Naive thymus-derived CD8-positive, alpha-beta T cell (primary cell): Measurements from ENCODE around the gene ZDHHC14. TPM values are rescaled to one million over a fixed set of nuclear protein-coding genes. Genes with fewer than 3 reads are reported as not detected.
A peak's percentile ranks its signal among the peaks of the same experiment; 100 is the strongest.

ENCODE experiments used
- ATAC-seq, 2 donors: fragments of 150-1000 bp; cut with Tn5 transposase in 1 of 2; sonication (Bioruptor Pico), chemical (Tn5 transposase) in 1 of 2; 1 replicate in 1 of 2; 2 replicates in 1 of 2; pipeline ENCODE4 v1.10.0; 2021; ENCODE audit warnings: mild to moderate bottlenecking in 2 of 2, moderate library complexity in 2 of 2
- POLR2A ChIA-PET: fragments of 350-600 bp; sonication (Branson Sonifier 250); formaldehyde crosslinking; loops from one replicate; lab custom pipeline; 2021; ENCODE audit warnings: antibody characterized with exemption; lab: Charles Lee
- DNase-seq, 10 donors: peaks; one replicate each; pipeline versions ENCODE4 v3.0.0 to v3.0.0-alpha.2; 2020 to 2022
- H3K27ac Mint-ChIP-seq, 10 donors: one replicate each; pipeline ENCODE4 v1.8.0; 2020 to 2022; ENCODE audit warnings: mild to moderate bottlenecking in 10 of 10, mixed read lengths in 10 of 10, moderate library complexity in 4 of 10, inconsistent platforms in 1 of 10
- H3K27me3 Mint-ChIP-seq, 5 donors: one replicate each; pipeline ENCODE4 v1.8.0; 2021 to 2022; ENCODE audit warnings: mixed read lengths in 5 of 5
- H3K36me3 Mint-ChIP-seq, 3 donors: one replicate each; pipeline ENCODE4 v1.8.0; 2020 to 2022; ENCODE audit warnings: mixed read lengths in 3 of 3, mild to moderate bottlenecking in 2 of 3, inconsistent platforms in 1 of 3
- H3K4me1 Mint-ChIP-seq, 4 donors: one replicate each; pipeline ENCODE4 v1.8.0; 2021 to 2022; ENCODE audit warnings: mixed read lengths in 4 of 4
- H3K4me3 Mint-ChIP-seq, 10 donors: one replicate each; pipeline ENCODE4 v1.8.0; 2020 to 2022; ENCODE audit warnings: mild to moderate bottlenecking in 10 of 10, mixed read lengths in 10 of 10, moderate library complexity in 6 of 10, inconsistent platforms in 1 of 10
- H3K9me3 Mint-ChIP-seq, 9 donors: one replicate each; pipeline ENCODE4 v1.8.0; 2020 to 2022; ENCODE audit warnings: mixed read lengths in 9 of 9, mild to moderate bottlenecking in 3 of 9, inconsistent platforms in 1 of 9, moderate library complexity in 1 of 9
- polyA plus RNA-seq, 3 donors: library from polyadenylated mRNA; unstranded; fragments of 300-500 nt; fragmentation: Illumina TruSeq; gene quantifications; one replicate each; pipeline ENCODE4 v1.2.3, GENCODE V29; 2021
- total RNA-seq, 8 experiments: library from RNA in 2 of 8; stranded (reverse) in 2 of 8; gene quantifications; one replicate each; pipeline ENCODE4 v1.2.3 and lab custom pipeline; 2021 to 2026

ZDHHC14 gene
- total and polyA plus RNA-seq, 5 experiments from 2014 or later = 0.09 to 1.9 (median 1.4) TPM

DNA sequence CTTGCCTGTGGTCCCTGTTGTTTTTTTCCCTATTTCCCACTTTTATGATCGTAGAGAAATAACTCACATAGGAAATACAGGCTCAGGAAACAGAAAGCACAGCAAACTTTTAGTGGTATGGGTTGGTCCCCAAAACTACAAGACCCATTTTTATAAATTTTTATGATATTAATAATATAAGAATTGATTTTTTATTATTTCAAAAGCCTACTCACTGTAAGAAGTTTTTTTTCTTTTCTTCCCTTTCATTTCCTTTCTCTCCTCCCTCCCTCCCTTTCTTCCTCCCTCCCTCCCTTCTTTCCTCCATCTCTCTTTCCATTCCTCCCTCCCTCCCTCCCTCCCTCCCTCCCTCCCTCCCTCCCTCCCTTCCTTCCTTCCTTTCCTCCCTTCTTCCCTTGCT is 141.5 kb downstream of the ZDHHC14 start:
- Mint-ChIP-seq H3K4me3 (no peak overlapping the region), H3K36me3 (no peaks in the 10 kb centered on the region), H3K27ac (no peak overlapping the region), H3K9me3 (peaks cover 0 to 3% (median 0%) of the 10 kb centered on the region in 9 donors), H3K4me1 (peaks cover 6 to 25% (median 6%) of the 10 kb centered on the region in 4 donors), H3K27me3 (no peaks in the 10 kb centered on the region)
- POLR2A ChIA-PET = no interaction called here
- ATAC-seq (no peak), DNase-seq (no peak)

- peaks cover 11 to 39% (median 12%) of the 10 kb centered on the region in 4 donors for H3K4me1 Mint-ChIP-seq
- DNase-seq (no peak), ATAC-seq (no peak)
- no peak overlapping the region for H3K4me3 Mint-ChIP-seq
- POLR2A ChIA-PET = no interaction called here
- H3K9me3 Mint-ChIP-seq = peaks cover 0 to 3% (median 0%) of the 10 kb centered on the region in 9 donors
- H3K27ac Mint-ChIP-seq = no peak overlapping the region
- no peaks in the 10 kb centered on the region for H3K36me3 Mint-ChIP-seq
- no peaks in the 10 kb centered on the region for H3K27me3 Mint-ChIP-seq
These were observed 143.7 kb downstream of the ZDHHC14 start for GRCh38 chr6:157524735-157525134.

DNA sequence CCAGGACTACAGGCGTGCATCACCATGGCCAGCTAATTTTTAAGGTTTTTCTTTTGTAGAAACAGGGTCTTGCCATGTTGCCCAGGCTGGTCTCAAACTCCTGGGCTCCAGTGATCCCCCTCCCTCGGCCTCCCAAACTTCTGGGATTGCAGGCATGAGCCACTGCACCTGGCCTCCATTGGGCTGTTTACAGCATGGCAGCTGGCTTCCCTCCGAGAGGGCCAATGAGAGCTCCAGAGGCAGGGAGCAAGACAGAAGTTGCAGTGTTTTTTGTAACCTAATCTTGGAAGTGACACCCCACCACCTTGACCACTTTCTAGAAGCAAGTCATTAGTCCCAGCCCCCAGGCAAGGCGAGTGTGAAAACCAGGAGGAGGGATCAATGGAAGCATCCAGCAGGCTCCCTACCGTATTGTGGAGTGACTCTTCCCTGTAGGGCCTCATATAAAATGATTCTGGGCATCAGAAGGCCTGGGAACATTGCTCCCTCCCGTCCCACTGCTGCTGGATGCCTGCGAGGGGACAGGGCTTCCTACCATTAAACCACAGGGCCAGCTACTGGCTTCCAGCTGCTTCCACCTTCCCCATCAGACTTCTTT is 144.4 kb downstream of the ZDHHC14 start:
- ATAC-seq (no peak), DNase-seq (no peak)
- H3K27ac Mint-ChIP-seq = no peak overlapping the region
- H3K36me3 Mint-ChIP-seq = no peaks in the 10 kb centered on the region
- H3K4me1 Mint-ChIP-seq = peaks cover 11 to 39% (median 12%) of the 10 kb centered on the region in 4 donors
- H3K4me3 Mint-ChIP-seq = no peak overlapping the region
- H3K9me3 Mint-ChIP-seq = peaks cover 0 to 3% (median 0%) of the 10 kb centered on the region in 9 donors
- H3K27me3 Mint-ChIP-seq = no peaks in the 10 kb centered on the region
- POLR2A ChIA-PET = interaction anchor here (0.8 kb wide), 1 partner anchor 18 kb away, joined by 3 read pairs; no protein-coding TSS in a partner anchor

- Mint-ChIP-seq H3K27me3 (no peaks in the 10 kb centered on the region), H3K4me3 (no peak overlapping the region), H3K9me3 (peaks cover 0 to 3% (median 0%) of the 10 kb centered on the region in 9 donors), H3K36me3 (no peaks in the 10 kb centered on the region), H3K4me1 (peaks cover 11 to 38% (median 12%) of the 10 kb centered on the region in 4 donors), H3K27ac (no peak overlapping the region)
- ATAC-seq = no peak
- DNase-seq = no peak
- POLR2A ChIA-PET = interaction anchor here (0.8 kb wide), 1 partner anchor 19 kb away, joined by 3 read pairs; no protein-coding TSS in a partner anchor
These were observed 145.0 kb downstream of the ZDHHC14 start for GRCh38 chr6:157525918-157526425.

DNA sequence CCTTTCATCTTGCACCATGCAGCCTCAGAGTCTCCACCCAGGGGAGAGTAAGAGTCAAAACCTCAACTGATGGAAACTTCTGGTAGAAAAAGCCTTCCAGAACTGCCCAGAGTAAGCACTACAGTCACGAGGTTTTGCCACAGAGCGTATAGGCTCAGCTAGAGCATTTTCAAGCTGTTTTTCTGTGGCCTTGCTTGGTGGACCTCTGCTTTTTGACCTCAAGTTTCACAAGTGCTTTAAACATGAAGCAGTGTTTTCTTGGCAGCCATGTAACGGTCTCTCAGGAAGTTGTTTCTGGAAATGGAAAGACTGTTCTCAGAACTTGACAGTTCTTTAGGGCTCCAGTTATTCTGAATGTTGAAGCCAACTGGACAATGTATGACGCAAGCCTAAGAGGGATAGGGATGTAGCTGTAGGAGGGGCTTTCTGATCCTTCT is 146.5 kb downstream of the ZDHHC14 start:
- H3K36me3 Mint-ChIP-seq = no peaks in the 10 kb centered on the region
- H3K9me3 Mint-ChIP-seq = peaks cover 0 to 3% (median 0%) of the 10 kb centered on the region in 9 donors
- no peak overlapping the region for H3K27ac Mint-ChIP-seq
- DNase-seq = peak in 2 of 10 donors; percentile 21 to 25
- no peak overlapping the region for H3K4me3 Mint-ChIP-seq
- no peaks in the 10 kb centered on the region for H3K27me3 Mint-ChIP-seq
- peaks cover 11 to 34% (median 12%) of the 10 kb centered on the region in 4 donors for H3K4me1 Mint-ChIP-seq
- peak; percentile 57 to 62 for ATAC-seq
- POLR2A ChIA-PET = interaction anchor here (1.1 kb wide), 1 partner anchor 60 kb away, joined by 3 read pairs; no protein-coding TSS in a partner anchor

DNA sequence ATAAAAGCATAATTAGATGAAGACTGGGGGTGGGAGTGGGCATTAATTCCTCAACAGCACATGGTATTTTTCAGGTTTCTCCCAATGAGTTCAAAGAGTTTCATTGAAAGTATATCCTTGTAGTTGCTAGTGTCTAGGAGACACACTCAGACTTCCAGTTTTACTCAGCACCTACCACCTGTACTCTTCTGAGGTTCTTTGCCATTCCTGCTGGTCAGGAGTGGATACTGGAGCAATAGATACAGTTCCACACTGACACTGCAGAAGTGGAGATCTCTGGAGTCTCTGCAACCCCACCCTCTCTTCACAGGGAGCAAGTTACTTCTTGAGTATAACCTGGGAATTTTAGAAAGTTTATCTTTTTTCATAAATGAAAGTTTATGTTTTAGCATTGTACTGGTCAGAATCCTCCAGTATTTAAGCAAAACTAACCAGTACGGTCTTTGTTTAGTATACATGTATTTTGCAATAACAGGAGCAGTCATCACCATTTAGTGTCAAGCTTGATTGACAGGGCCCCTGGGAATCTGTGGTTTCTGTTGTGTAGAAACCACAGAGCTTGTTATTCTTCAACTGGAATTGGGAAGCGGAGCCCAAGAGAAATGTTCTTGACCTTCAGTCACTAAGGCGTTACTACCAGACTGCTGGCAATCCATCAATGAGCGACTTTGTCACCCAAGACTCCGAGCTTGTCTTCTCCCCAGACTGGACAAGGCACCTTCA is 148.1 kb downstream of the ZDHHC14 start:
- no peak overlapping the region for H3K4me3 Mint-ChIP-seq
- peaks cover 0 to 3% (median 0%) of the 10 kb centered on the region in 9 donors for H3K9me3 Mint-ChIP-seq
- H3K4me1 Mint-ChIP-seq = peaks cover 9 to 39% (median 15%) of the 10 kb centered on the region in 4 donors
- ATAC-seq (no peak), DNase-seq (no peak)
- H3K27ac Mint-ChIP-seq = peak overlapping the region in 1 of 10 donors; percentile 55
- H3K27me3 Mint-ChIP-seq = no peaks in the 10 kb centered on the region
- H3K36me3 Mint-ChIP-seq = no peaks in the 10 kb centered on the region
- POLR2A ChIA-PET = no interaction called here

- peaks cover 0 to 3% (median 0%) of the 10 kb centered on the region in 9 donors for H3K9me3 Mint-ChIP-seq
- DNase-seq (no peak), ATAC-seq (no peak)
- H3K27me3 Mint-ChIP-seq = no peaks in the 10 kb centered on the region
- peak overlapping the region in 1 of 10 donors; percentile 25 for H3K27ac Mint-ChIP-seq
- POLR2A ChIA-PET = no interaction called here
- peaks cover 9 to 41% (median 16%) of the 10 kb centered on the region in 4 donors for H3K4me1 Mint-ChIP-seq
- no peaks in the 10 kb centered on the region for H3K36me3 Mint-ChIP-seq
- no peak overlapping the region for H3K4me3 Mint-ChIP-seq
These were observed 148.7 kb downstream of the ZDHHC14 start for GRCh38 chr6:157529654-157530039.

DNA sequence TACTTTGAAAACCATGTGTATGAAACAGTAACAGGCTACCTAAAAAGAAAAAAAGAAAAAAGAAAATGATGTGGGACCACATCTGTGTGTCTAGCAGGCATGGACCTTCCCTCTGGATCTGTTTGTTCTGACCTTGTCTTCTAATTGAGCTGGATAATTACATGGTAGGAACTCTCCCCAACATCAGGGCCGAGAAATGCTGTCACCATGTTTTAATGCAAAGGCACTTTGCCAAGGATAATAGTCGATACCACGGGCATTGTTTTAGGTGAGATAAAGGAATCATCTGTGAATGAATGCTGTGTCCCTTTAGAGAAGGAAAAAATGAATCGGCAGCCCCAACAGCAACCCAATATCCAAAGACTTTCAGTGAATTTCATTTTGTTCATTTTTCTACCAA is 149.1 kb downstream of the ZDHHC14 start:
- Mint-ChIP-seq H3K4me1 (peaks cover 9 to 45% (median 20%) of the 10 kb centered on the region in 4 donors), H3K27ac (no peak overlapping the region), H3K36me3 (no peaks in the 10 kb centered on the region), H3K4me3 (no peak overlapping the region), H3K9me3 (peaks cover 0 to 3% (median 0%) of the 10 kb centered on the region in 9 donors), H3K27me3 (no peaks in the 10 kb centered on the region)
- POLR2A ChIA-PET = no interaction called here
- ATAC-seq (no peak), DNase-seq (no peak)

DNA sequence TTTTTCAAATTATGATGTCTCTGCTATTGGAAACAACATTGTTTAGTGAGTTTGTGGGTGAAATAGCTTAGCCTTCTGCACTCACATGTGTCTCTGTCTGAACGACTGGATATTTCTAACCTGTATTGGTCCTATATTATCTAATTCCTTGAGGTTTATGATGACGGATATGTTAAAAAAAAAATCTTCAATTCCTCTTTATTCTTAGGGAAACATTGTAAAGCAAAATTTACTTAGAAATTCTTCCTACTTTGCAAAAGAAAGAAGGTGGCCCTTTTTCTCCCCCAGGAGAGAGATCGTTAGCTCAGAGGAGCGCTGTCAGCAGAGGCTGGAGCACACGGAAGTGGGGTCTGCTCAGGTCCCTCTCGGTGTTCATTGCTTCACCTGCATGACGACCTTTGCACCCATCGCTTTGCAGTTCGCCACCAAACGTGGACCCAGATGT is 149.8 kb downstream of the ZDHHC14 start:
- POLR2A ChIA-PET = no interaction called here
- ATAC-seq (no peak), DNase-seq (no peak)
- Mint-ChIP-seq H3K4me1 (peaks cover 12 to 50% (median 26%) of the 10 kb centered on the region in 4 donors), H3K27me3 (no peaks in the 10 kb centered on the region), H3K9me3 (peaks cover 0 to 3% (median 0%) of the 10 kb centered on the region in 9 donors), H3K27ac (no peak overlapping the region), H3K36me3 (no peaks in the 10 kb centered on the region), H3K4me3 (no peak overlapping the region)

GRCh38 chr6:157531169-157531985 is 150.4 kb downstream of the ZDHHC14 start:
- DNase-seq = no peak

GRCh38 chr6:157531986-157532365 is 151.0 kb downstream of the ZDHHC14 start:
- Mint-ChIP-seq H3K9me3 (no peaks in the 10 kb centered on the region), H3K27ac (no peak overlapping the region), H3K36me3 (no peaks in the 10 kb centered on the region), H3K4me3 (no peak overlapping the region), H3K27me3 (no peaks in the 10 kb centered on the region), H3K4me1 (peaks cover 17 to 48% (median 34%) of the 10 kb centered on the region in 4 donors)
- no peak for ATAC-seq
- DNase-seq = no peak
- POLR2A ChIA-PET = no interaction called here

More at GRCh38 chr6:157531169-157531985, 150.4 kb downstream of the ZDHHC14 start:
- Mint-ChIP-seq H3K27me3 (no peaks in the 10 kb centered on the region), H3K4me3 (no peak overlapping the region), H3K9me3 (no peaks in the 10 kb centered on the region), H3K4me1 (peaks cover 16 to 50% (median 32%) of the 10 kb centered on the region in 4 donors), H3K27ac (no peak overlapping the region), H3K36me3 (no peaks in the 10 kb centered on the region)
- POLR2A ChIA-PET = no interaction called here
- ATAC-seq = no peak
